ENCODE measurements around the gene TSHR. TPM values are rescaled to one million over a fixed set of nuclear protein-coding genes. Genes with fewer than 3 reads are reported as not detected.
A peak's percentile ranks its signal among the peaks of the same experiment; 100 is the strongest.

TSHR gene
- total and polyA plus RNA-seq, 2 of the 13 experiments (the other 11 are each of a cell fraction or from before 2014, with no cell fraction given) = not detected

DNA sequence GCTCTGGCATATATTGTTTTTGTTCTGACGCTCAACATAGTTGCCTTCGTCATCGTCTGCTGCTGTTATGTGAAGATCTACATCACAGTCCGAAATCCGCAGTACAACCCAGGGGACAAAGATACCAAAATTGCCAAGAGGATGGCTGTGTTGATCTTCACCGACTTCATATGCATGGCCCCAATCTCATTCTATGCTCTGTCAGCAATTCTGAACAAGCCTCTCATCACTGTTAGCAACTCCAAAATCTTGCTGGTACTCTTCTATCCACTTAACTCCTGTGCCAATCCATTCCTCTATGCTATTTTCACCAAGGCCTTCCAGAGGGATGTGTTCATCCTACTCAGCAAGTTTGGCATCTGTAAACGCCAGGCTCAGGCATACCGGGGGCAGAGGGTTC is 188.4 kb downstream of the TSHR start:
- TF ChIP-seq MAFK (conservative IDR thresholded peaks at IDR 0.05 in 1 of 2, IDR thresholded peaks at IDR 0.05 in 1 of 2; ENCODE audit: low read length in 2 of 2) = peak; percentile 59 to 62; a peak in 3 of 4 replicates
- TF ChIP-seq ZNF761 (CRISPR knock-in tag; conservative IDR thresholded peaks at IDR 0.05) = no peak
- ChIA-PET POLR2A (no interaction called here), CTCF (ENCODE audit: low intra/inter-chr PET ratio, low total read pairs) (no interaction called here)
- Histone ChIP-seq H4K20me1 (ENCODE audit: insufficient read depth, low read length) (no peaks in the 10 kb centered on the region), H3K9ac (ENCODE audit: insufficient read depth, low read depth, low read length) (no peak overlapping the region), H3K4me1 (ENCODE audit: insufficient read depth, low read length) (peaks cover 8% of the 10 kb centered on the region; the same call in 1 of the 2 replicates), H3K9me3 (ENCODE audit: low read length) (no peaks in the 10 kb centered on the region), H3K4me2 (ENCODE audit: low read depth, low read length) (no peak overlapping the region), H3K36me3 (replicated peaks in 1 of 2; ENCODE audit: control insufficient read depth in 1 of 2, insufficient read depth in 2 of 2, low read length in 2 of 2) (no peaks in the 10 kb centered on the region), H2AFZ (ENCODE audit: low read length) (no peak overlapping the region), H3K79me2 (ENCODE audit: insufficient read depth, low read length) (no peaks in the 10 kb centered on the region), H3K27me3 (ENCODE audit: control insufficient read depth in 1 of 2, insufficient read depth in 2 of 2, low read length in 2 of 2) (no peaks in the 10 kb centered on the region), H3K4me3 (replicated peaks in 1 of 3; ENCODE audit: insufficient read depth in 1 of 3, low read depth in 2 of 3, low read length in 3 of 3) (no peak overlapping the region), H3K27ac (ENCODE audit: extremely low read length, insufficient read depth, low read length) (no peak overlapping the region)
- ATAC-seq (no peak), DNase-seq (ENCODE audit: low spot score) (no peak), FAIRE-seq (no peak)
- WGBS (ENCODE audit: low lambda C conversion rate) = 74% methylated on average over 8 of the region's 8 CpGs
- no TSS peak for BruUV-seq (replicated peaks)
- intact Hi-C loops (cut with micrococcal nuclease; ENCODE audit: unreplicated experiment) = no loop called here
- in situ Hi-C loops (cut with HindIII; ENCODE audit: extremely low pct_ligation_motif_present, low pct_unique_long_range_greater_than_20kb) = no loop called here

DNA sequence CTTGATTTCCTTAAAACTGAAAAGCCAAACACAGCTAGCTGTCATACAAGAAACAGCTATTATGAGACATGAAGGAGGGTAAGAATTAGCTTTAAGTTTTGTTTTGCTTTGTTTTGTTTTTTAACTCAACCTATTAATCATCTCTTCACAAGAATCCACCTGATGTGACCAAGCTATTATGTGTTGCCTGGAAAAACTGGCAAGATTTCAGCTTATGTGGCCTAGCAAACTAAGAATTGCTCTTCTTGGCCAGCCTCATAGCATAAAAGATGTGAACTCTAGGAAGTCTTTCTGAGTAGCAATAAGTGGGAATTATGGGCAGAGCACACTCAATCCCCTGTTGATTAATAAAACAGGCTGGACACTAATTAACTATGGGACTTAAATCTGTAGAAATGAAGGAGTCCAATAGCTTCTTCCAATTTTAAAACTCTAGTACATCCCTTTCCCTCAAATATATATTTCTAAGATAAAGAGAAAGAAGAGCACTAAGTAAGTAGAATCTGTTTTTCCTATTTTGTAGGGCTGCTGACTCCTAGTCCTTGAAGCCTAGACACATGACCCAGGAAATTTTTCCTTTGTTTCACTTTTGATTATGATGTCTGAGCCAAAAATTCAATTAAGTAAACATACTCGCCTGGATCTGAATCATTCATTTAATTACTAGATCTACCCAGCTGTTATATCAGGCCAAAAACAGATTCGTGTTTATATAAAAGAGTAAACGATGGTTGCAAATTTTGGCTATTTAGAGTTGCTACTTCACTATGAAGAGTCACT is 189.6 kb downstream of the TSHR start:
- FAIRE-seq (no peak), ATAC-seq (no peak), DNase-seq (ENCODE audit: low spot score) (no peak)
- Histone ChIP-seq H3K27ac (ENCODE audit: extremely low read length, insufficient read depth, low read length) (no peak overlapping the region), H2AFZ (ENCODE audit: low read length) (no peak overlapping the region), H3K27me3 (ENCODE audit: control insufficient read depth in 1 of 2, insufficient read depth in 2 of 2, low read length in 2 of 2) (no peaks in the 10 kb centered on the region), H4K20me1 (ENCODE audit: insufficient read depth, low read length) (no peaks in the 10 kb centered on the region), H3K79me2 (ENCODE audit: insufficient read depth, low read length) (no peaks in the 10 kb centered on the region), H3K4me3 (replicated peaks in 1 of 3; ENCODE audit: insufficient read depth in 1 of 3, low read depth in 2 of 3, low read length in 3 of 3) (no peak overlapping the region), H3K9me3 (ENCODE audit: low read length) (no peaks in the 10 kb centered on the region), H3K4me1 (ENCODE audit: insufficient read depth, low read length) (no peaks in the 10 kb centered on the region), H3K36me3 (replicated peaks in 1 of 2; ENCODE audit: control insufficient read depth in 1 of 2, insufficient read depth in 2 of 2, low read length in 2 of 2) (no peaks in the 10 kb centered on the region), H3K4me2 (ENCODE audit: low read depth, low read length) (no peak overlapping the region), H3K9ac (ENCODE audit: insufficient read depth, low read depth, low read length) (no peak overlapping the region)
- CTCF ChIA-PET (ENCODE audit: low intra/inter-chr PET ratio, low total read pairs) = no interaction called here
- POLR2A ChIA-PET = no interaction called here
- in situ Hi-C loops (cut with HindIII; ENCODE audit: extremely low pct_ligation_motif_present, low pct_unique_long_range_greater_than_20kb) (no loop called here), intact Hi-C loops (cut with micrococcal nuclease; ENCODE audit: unreplicated experiment) (no loop called here)
- BruUV-seq (replicated peaks) = no TSS peak
- WGBS (ENCODE audit: low lambda C conversion rate) = 51% methylated on average over 3 of the region's 3 CpGs
- TF ChIP-seq, protein P1, sequence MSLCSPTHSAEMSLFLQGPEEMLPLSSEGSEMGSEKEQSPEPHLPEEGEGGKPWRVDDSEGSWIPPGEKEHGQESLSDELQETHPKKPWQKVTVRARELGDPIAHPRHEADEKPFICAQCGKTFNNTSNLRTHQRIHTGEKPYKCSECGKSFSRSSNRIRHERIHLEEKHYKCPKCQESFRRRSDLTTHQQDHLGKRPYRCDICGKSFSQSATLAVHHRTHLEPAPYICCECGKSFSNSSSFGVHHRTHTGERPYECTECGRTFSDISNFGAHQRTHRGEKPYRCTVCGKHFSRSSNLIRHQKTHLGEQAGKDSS (CRISPR knock-in tag; IDR thresholded peaks at IDR 0.05; ENCODE audit: borderline replicate concordance, low read depth) = no peak
- TF ChIP-seq HOXA9 (CRISPR knock-in tag; IDR thresholded peaks at IDR 0.05; ENCODE audit: borderline replicate concordance) = no peak
- TF ChIP-seq ZNF672 (CRISPR knock-in tag; IDR thresholded peaks at IDR 0.05) = no peak
- TF ChIP-seq, protein P2, sequence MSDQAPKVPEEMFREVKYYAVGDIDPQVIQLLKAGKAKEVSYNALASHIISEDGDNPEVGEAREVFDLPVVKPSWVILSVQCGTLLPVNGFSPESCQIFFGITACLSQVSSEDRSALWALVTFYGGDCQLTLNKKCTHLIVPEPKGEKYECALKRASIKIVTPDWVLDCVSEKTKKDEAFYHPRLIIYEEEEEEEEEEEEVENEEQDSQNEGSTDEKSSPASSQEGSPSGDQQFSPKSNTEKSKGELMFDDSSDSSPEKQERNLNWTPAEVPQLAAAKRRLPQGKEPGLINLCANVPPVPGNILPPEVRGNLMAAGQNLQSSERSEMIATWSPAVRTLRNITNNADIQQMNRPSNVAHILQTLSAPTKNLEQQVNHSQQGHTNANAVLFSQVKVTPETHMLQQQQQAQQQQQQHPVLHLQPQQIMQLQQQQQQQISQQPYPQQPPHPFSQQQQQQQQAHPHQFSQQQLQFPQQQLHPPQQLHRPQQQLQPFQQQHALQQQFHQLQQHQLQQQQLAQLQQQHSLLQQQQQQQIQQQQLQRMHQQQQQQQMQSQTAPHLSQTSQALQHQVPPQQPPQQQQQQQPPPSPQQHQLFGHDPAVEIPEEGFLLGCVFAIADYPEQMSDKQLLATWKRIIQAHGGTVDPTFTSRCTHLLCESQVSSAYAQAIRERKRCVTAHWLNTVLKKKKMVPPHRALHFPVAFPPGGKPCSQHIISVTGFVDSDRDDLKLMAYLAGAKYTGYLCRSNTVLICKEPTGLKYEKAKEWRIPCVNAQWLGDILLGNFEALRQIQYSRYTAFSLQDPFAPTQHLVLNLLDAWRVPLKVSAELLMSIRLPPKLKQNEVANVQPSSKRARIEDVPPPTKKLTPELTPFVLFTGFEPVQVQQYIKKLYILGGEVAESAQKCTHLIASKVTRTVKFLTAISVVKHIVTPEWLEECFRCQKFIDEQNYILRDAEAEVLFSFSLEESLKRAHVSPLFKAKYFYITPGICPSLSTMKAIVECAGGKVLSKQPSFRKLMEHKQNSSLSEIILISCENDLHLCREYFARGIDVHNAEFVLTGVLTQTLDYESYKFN (CRISPR knock-in tag; conservative IDR thresholded peaks at IDR 0.05) = no peak
- no peak for TF ChIP-seq NFE2 (CRISPR knock-in tag; IDR thresholded peaks at IDR 0.05)
- TF ChIP-seq ZSCAN29 (CRISPR knock-in tag; conservative IDR thresholded peaks at IDR 0.05) = no peak
- no peak for TF ChIP-seq ZSCAN12 (CRISPR knock-in tag; IDR thresholded peaks at IDR 0.05)
- TF ChIP-seq, protein P3, sequence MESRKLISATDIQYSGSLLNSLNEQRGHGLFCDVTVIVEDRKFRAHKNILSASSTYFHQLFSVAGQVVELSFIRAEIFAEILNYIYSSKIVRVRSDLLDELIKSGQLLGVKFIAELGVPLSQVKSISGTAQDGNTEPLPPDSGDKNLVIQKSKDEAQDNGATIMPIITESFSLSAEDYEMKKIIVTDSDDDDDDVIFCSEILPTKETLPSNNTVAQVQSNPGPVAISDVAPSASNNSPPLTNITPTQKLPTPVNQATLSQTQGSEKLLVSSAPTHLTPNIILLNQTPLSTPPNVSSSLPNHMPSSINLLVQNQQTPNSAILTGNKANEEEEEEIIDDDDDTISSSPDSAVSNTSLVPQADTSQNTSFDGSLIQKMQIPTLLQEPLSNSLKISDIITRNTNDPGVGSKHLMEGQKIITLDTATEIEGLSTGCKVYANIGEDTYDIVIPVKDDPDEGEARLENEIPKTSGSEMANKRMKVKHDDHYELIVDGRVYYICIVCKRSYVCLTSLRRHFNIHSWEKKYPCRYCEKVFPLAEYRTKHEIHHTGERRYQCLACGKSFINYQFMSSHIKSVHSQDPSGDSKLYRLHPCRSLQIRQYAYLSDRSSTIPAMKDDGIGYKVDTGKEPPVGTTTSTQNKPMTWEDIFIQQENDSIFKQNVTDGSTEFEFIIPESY (CRISPR knock-in tag; IDR thresholded peaks at IDR 0.05) = no peak
- no peak for TF ChIP-seq LCORL (IDR thresholded peaks at IDR 0.05)
- no peak for TF ChIP-seq LCORL (CRISPR knock-in tag; IDR thresholded peaks at IDR 0.05)

Measured in HepG2 (cell line).